ENCODE results near the gene NEK6. TPM values are rescaled to one million over a fixed set of nuclear protein-coding genes. Genes with fewer than 3 reads are reported as not detected.

Gene NEK6
- total RNA-seq, 1 donor from 2014 or later = 14.7 TPM

DNA sequence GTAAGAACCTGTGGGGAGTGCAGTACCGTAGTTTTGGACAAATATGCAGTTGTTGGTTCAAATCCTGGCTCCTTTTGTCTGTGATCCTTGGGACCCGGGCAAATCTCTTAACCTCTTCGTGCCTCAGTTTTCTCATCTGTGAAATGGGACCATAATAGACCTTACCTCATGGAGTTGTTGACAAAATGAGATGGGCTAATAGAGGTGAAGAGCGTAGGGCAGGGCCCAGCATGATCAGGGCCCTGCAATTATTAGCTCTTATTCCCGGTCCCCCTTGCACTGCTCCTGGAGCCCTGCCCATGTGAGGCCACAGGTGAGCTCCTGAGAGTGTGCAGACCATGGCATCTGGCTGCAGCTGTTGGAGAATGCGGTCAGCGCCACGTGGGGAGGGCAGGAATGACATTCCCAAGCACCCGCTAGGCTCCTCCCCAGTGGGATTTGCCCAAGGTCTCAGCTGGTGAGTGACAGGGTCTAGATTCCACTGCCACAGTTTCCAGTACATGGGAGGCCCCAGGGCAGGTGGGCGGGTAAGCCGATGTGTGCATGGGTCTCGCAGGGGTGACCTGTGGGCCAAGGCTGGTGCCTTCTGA, 41.0 kb downstream of the NEK6 start:
- Histone ChIP-seq H3K36me3 (ENCODE audit: control insufficient read depth, insufficient read depth, low read length) (peaks cover 3% of the 10 kb centered on the region), H3K4me3 (ENCODE audit: low read depth, low read length) (no peak overlapping the region), H3K27me3 (ENCODE audit: control insufficient read depth, insufficient read depth, low read length) (no peaks in the 10 kb centered on the region)
- no peak for FAIRE-seq
- DNase-seq (ENCODE audit: low read depth) = no peak
- TF ChIP-seq, protein P1, sequence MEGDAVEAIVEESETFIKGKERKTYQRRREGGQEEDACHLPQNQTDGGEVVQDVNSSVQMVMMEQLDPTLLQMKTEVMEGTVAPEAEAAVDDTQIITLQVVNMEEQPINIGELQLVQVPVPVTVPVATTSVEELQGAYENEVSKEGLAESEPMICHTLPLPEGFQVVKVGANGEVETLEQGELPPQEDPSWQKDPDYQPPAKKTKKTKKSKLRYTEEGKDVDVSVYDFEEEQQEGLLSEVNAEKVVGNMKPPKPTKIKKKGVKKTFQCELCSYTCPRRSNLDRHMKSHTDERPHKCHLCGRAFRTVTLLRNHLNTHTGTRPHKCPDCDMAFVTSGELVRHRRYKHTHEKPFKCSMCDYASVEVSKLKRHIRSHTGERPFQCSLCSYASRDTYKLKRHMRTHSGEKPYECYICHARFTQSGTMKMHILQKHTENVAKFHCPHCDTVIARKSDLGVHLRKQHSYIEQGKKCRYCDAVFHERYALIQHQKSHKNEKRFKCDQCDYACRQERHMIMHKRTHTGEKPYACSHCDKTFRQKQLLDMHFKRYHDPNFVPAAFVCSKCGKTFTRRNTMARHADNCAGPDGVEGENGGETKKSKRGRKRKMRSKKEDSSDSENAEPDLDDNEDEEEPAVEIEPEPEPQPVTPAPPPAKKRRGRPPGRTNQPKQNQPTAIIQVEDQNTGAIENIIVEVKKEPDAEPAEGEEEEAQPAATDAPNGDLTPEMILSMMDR (IDR thresholded peaks at IDR 0.05; ENCODE audit: insufficient read depth, low read length, severe bottlenecking) = no peak

DNA sequence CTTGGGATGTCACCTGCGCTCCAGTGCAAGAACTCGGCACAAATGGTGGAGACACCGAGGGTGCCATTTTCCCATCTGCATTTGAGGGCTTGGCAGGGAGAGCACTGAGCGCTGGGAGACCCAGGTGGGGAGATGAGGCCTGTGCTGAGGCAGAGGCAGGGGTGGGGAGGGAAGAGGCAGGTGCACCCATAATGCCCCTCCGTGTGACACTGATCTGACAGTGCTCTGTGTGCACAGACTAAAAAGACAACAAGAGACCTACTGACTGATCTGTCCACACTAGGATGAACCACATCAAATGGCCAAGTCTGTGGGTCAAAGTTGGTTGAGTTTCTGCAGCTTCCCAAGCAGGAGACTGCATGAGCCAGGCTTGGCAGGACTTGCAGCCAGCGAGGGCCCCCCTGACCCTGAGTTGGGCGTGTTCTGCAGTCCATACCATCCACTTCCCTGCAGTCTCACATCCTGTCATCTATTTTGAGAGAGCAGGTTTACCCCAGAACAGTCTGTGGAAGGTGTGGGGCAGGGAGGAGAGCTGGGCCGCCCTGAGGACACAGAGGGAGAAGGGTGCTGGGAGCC, 41.9 kb downstream of the NEK6 start:
- peak; percentile 8 for DNase-seq (ENCODE audit: low read depth)
- Histone ChIP-seq H3K36me3 (ENCODE audit: control insufficient read depth, insufficient read depth, low read length) (peaks cover 3% of the 10 kb centered on the region), H3K4me3 (ENCODE audit: low read depth, low read length) (no peak overlapping the region), H3K27me3 (ENCODE audit: control insufficient read depth, insufficient read depth, low read length) (no peaks in the 10 kb centered on the region)
- FAIRE-seq = peak; percentile 28
- TF ChIP-seq, protein P1 (IDR thresholded peaks at IDR 0.05; ENCODE audit: insufficient read depth, low read length, severe bottlenecking) = no peak

DNA sequence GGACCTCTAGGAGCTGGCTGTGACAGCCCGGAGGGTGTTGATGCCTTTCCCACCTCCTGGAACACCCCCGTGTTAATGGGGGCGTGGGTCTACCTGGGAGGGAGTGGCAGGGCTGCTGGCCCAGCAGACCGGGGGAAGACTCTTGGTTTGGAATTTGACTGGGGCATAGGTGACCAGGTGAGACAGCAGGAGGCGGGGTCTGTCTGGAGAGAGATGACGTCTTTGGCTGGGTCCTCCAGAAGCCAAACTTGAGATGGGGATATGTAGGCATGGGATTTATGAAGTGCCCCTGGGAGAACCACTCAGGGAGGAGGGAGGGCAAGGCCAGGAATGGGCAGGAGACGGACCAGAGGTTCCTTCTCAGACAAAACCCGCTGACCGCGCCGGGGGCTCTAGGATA, 42.6 kb downstream of the NEK6 start:
- H3K27me3 ChIP-seq (ENCODE audit: control insufficient read depth, insufficient read depth, low read length) = no peaks in the 10 kb centered on the region
- FAIRE-seq (no peak), DNase-seq (ENCODE audit: low read depth) (peak; percentile 27)
- no peak overlapping the region for H3K4me3 ChIP-seq (ENCODE audit: low read depth, low read length)
- TF ChIP-seq, protein P1 (IDR thresholded peaks at IDR 0.05; ENCODE audit: insufficient read depth, low read length, severe bottlenecking) = no peak
- H3K36me3 ChIP-seq (ENCODE audit: control insufficient read depth, insufficient read depth, low read length) = peaks cover 3% of the 10 kb centered on the region

DNA sequence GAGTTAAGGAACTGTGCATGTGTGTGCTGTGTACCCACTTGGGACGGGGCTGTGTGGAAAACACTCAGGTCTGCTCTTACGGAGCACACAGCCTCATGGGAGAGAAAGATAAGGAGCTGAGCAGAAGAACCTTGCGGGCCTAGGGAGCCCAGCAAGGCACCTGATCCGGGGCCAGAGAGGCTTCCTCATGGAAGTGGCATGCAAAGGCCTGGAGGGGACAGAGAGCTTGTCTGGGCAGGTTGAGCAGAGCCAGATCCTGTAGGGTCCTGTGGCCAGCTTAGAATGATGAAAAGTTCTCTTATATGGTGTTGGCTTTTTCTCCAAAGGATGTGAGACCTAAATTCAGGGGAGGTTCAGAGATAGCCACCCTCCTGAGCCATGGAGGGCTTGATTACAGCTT, 45.2 kb downstream of the NEK6 start:
- peak; percentile 86 for DNase-seq (ENCODE audit: low read depth)
- Histone ChIP-seq H3K4me3 (ENCODE audit: low read depth, low read length) (no peak overlapping the region), H3K27me3 (ENCODE audit: control insufficient read depth, insufficient read depth, low read length) (no peaks in the 10 kb centered on the region), H3K36me3 (ENCODE audit: control insufficient read depth, insufficient read depth, low read length) (peaks cover 3% of the 10 kb centered on the region)
- TF ChIP-seq, protein P1 (IDR thresholded peaks at IDR 0.05; ENCODE audit: insufficient read depth, low read length, severe bottlenecking) = no peak
- no peak for FAIRE-seq

DNA sequence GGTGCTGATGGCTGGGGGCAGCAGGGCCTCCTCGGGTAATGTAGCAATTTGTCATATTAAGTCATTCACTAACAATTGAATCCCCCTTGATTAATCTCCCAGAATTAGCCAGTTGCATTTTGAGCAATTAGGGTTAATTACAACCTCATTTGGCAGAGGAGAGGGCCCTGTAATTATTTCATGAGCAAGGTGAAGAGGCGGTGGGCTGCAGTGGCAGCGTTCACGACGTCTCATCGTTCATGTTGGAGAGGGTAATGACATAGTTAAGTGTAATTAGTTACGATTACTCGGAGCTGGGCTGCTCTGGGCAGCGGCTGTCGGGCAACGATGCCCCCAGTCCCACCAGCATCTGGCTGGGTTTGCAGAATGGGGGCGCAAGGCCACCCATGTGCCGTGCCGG, 46.0 kb downstream of the NEK6 start:
- no peak for DNase-seq (ENCODE audit: low read depth)
- FAIRE-seq = no peak
- peaks cover 3% of the 10 kb centered on the region for H3K36me3 ChIP-seq (ENCODE audit: control insufficient read depth, insufficient read depth, low read length)
- H3K27me3 ChIP-seq (ENCODE audit: control insufficient read depth, insufficient read depth, low read length) = no peaks in the 10 kb centered on the region
- TF ChIP-seq, protein P1 (IDR thresholded peaks at IDR 0.05; ENCODE audit: insufficient read depth, low read length, severe bottlenecking) = no peak
- no peak overlapping the region for H3K4me3 ChIP-seq (ENCODE audit: low read depth, low read length)

DNA sequence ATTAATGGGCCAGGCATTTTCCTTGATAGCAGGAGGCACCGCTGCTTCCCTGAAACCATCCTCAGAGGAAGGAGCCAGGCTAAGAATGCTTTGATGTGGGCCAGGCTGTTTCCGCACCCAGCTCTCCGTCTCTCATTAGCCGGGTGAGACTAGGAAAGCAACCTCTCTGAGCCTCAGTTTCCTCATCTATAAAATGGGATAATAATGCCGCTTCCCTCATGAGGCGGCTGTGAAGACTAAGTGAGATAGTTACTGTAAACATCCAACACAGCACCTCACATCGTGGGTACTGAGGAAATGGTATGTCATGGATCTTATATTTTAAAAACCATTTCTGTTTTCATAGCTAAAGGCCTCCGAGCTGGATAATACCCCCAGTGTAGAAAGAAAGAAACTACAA, 46.5 kb downstream of the NEK6 start:
- H3K27me3 ChIP-seq (ENCODE audit: control insufficient read depth, insufficient read depth, low read length) = no peaks in the 10 kb centered on the region
- no peak overlapping the region for H3K4me3 ChIP-seq (ENCODE audit: low read depth, low read length)
- DNase-seq (ENCODE audit: low read depth) (no peak), FAIRE-seq (no peak)
- peaks cover 3% of the 10 kb centered on the region for H3K36me3 ChIP-seq (ENCODE audit: control insufficient read depth, insufficient read depth, low read length)
- TF ChIP-seq, protein P1 (IDR thresholded peaks at IDR 0.05; ENCODE audit: insufficient read depth, low read length, severe bottlenecking) = no peak
